Measurements from ENCODE around the gene CIAPIN1. TPM values are rescaled to one million over a fixed set of nuclear protein-coding genes. Genes with fewer than 3 reads are reported as not detected.

CIAPIN1 gene
- total RNA-seq, 1 experiment from 2014 or later = 68.5 TPM

GRCh38 chr16:57476546-57477410 is 29.6 kb upstream of the CIAPIN1 start (continued):
- TF ChIP-seq REST (IDR thresholded peaks at IDR 0.05; ENCODE audit: low read depth) (no peak), POLR2AphosphoS5 (IDR thresholded peaks at IDR 0.05; ENCODE audit: low read depth, low read length) (no peak), SP1 (IDR thresholded peaks at IDR 0.05; ENCODE audit: low read depth) (no peak), EZH2 (IDR thresholded peaks at IDR 0.05) (no peak), TCF7L2 (IDR thresholded peaks at IDR 0.05; ENCODE audit: borderline replicate concordance, extremely low read depth, insufficient read depth, insufficient read length) (no peak)

DNA sequence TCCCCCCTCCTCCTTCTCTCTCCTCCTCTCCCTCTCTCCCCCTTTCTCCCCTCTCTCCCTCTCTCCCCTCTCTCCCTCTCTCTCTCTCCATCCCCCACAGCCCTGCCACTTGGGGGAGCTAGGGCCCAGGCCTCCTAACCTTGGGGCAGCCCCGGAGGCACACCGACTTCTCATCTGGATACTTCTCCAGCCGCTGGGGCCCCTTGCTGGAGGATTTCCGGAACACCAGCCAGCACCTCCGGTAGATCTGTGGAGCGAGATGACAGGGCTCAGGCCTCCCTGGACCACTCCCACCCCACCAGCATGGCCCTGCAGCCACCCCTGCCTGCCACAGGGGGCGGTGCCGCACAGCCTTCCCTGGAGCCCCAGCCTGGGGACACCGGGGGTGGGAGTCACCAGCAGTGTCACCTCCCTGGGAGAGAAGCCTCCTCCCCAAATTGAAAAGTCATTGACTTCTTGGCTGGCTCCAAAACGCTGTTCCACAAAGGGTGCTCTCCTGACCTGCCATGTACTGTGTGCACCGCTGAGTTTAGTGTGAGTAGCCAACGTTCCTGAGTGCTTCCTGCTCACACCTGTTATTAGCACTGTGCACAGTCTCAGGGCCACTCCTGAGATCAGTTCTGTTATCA is 28.6 kb upstream of the CIAPIN1 start:
- ChIA-PET RAD21 (ENCODE audit: low non-redundant PET in 1 of 2, low total read pairs in 2 of 2, uncharacterized antibody in 2 of 2, unreplicated experiment in 2 of 2) (interaction anchor here in 1 of 2 experiments (0.7 kb wide), 1 partner anchor 44 kb away, joined by 3 read pairs; no protein-coding TSS in a partner anchor), CTCF (interaction anchor here (1.6 kb wide), 1 partner anchor 14 kb away, joined by 10 read pairs; the partner anchor contains the start of gene POLR2C), POLR2A (no interaction called here)
- DNase-seq (ENCODE audit: low read depth, low spot score) (peak; percentile 24), ATAC-seq (peak; percentile 94)
- TF ChIP-seq CBX3 (IDR thresholded peaks at IDR 0.05; ENCODE audit: low read depth) = no peak
- TF ChIP-seq, protein P1, sequence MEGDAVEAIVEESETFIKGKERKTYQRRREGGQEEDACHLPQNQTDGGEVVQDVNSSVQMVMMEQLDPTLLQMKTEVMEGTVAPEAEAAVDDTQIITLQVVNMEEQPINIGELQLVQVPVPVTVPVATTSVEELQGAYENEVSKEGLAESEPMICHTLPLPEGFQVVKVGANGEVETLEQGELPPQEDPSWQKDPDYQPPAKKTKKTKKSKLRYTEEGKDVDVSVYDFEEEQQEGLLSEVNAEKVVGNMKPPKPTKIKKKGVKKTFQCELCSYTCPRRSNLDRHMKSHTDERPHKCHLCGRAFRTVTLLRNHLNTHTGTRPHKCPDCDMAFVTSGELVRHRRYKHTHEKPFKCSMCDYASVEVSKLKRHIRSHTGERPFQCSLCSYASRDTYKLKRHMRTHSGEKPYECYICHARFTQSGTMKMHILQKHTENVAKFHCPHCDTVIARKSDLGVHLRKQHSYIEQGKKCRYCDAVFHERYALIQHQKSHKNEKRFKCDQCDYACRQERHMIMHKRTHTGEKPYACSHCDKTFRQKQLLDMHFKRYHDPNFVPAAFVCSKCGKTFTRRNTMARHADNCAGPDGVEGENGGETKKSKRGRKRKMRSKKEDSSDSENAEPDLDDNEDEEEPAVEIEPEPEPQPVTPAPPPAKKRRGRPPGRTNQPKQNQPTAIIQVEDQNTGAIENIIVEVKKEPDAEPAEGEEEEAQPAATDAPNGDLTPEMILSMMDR (IDR thresholded peaks at IDR 0.05 in 2 of 3, conservative IDR thresholded peaks at IDR 0.05 in 1 of 3; ENCODE audit: borderline replicate concordance in 1 of 3, insufficient read depth in 1 of 3, low read depth in 2 of 3, low read length in 2 of 3) = peak; percentile 70 to 83 (median 82); a peak in 4 of 6 replicates
- intact Hi-C loops (cut with micrococcal nuclease) = loop anchor here (1.0 kb wide), 1 partner anchor 43 kb away; no protein-coding TSS in a partner anchor
- H3K27ac ChIP-seq (ENCODE audit: low read depth, low read length) = peak overlapping the region; percentile 42
- H4K20me1 ChIP-seq (ENCODE audit: insufficient read depth) = no peaks in the 10 kb centered on the region
- peaks cover 6 to 19% of the 10 kb centered on the region in 2 experiments; a peak in 3 of 4 replicates for H3K36me3 ChIP-seq (ENCODE audit: control insufficient read depth in 1 of 2, insufficient read depth in 2 of 2, low read length in 2 of 2)
- no peaks in the 10 kb centered on the region for H3K27me3 ChIP-seq (ENCODE audit: insufficient read depth, low read length)
- H3K4me2 ChIP-seq (ENCODE audit: low read length) = peak overlapping the region; percentile 48
- no peak overlapping the region for H3K4me3 ChIP-seq (replicated peaks in 1 of 2; ENCODE audit: low read depth in 1 of 2, low read length in 2 of 2)
- H3K9me2 ChIP-seq (ENCODE audit: insufficient read depth) = no peaks in the 10 kb centered on the region
- peaks cover 19 to 31% of the 10 kb centered on the region in 2 experiments; a peak in 3 of 4 replicates for H3K4me1 ChIP-seq (ENCODE audit: control insufficient read depth in 1 of 2, insufficient read depth in 2 of 2, low read length in 2 of 2)
- BruUV-seq (replicated peaks) = no TSS peak
- no peak overlapping the region for H2AFZ ChIP-seq (ENCODE audit: low read depth, low read length, poor library complexity, severe bottlenecking)
- H3K9ac ChIP-seq (ENCODE audit: low read length) = no peak overlapping the region; the same call in 1 of the 2 replicates
- H3K79me2 ChIP-seq (ENCODE audit: insufficient read depth, low read length) = no peaks in the 10 kb centered on the region
- H3K9me3 ChIP-seq (ENCODE audit: control insufficient read depth in 1 of 2, insufficient read depth in 1 of 2, low read depth in 1 of 2, low read length in 2 of 2) = no peaks in the 10 kb centered on the region
